IMR-90 (cell line): Measurements from ENCODE around the gene NOL4L. TPM values are rescaled to one million over a fixed set of nuclear protein-coding genes. Genes with fewer than 3 reads are reported as not detected.

Source experiments
- ATAC-seq: fragments of 200-7000 bp; cut with Tn5 transposase; 2 replicates; pipeline ENCODE4 v1.9.1; 2020; ENCODE audit warnings: low read depth, mild to moderate bottlenecking, moderate library complexity
- BruUV-seq: library from RNA; stranded (reverse); fragments of 400-500 nt; replicated peaks from 2 replicates; lab custom pipeline; 2021; lab: Mats Ljungman, UMichigan
- CTCF ChIA-PET: fragments of 300-600 bp; formaldehyde crosslinking; extraction: SDS; loops from one replicate; lab custom pipeline; 2021; ENCODE audit warnings: antibody characterized with exemption; lab: Yijun Ruan, JAX
- POLR2A ChIA-PET: fragments of 300-600 bp; sonication (Branson Sonifier 250); formaldehyde crosslinking; loops from one replicate; lab custom pipeline; 2022; ENCODE audit warnings: antibody characterized with exemption; ENCODE audit not compliant: unreplicated experiment; lab: Charles Lee
- DNase-seq: peaks from one replicate; pipeline ENCODE4 v3.0.0; 2013
- H2AFZ ChIP-seq: replicated peaks from 2 replicates; pipeline ENCODE3; 2013; ENCODE audit warnings: low read length, mild to moderate bottlenecking; ENCODE audit not compliant: poor library complexity
- H2AK5ac ChIP-seq: 2 replicates; pipeline ENCODE4 v1.6.1; 2013; ENCODE audit warnings: low read depth, low read length, inconsistent platforms
- H2AK9ac ChIP-seq: replicated peaks from 2 replicates; pipeline ENCODE3; 2013; ENCODE audit warnings: mild to moderate bottlenecking, low read depth, low read length, moderate library complexity; ENCODE audit not compliant: poor library complexity
- H2BK120ac ChIP-seq: 2 replicates; pipeline ENCODE4 v1.6.1; 2013; ENCODE audit warnings: low read depth, low read length, inconsistent platforms
- H2BK15ac ChIP-seq: 3 replicates; pipeline ENCODE4 v1.6.1; 2013; ENCODE audit warnings: low read depth, low read length, inconsistent platforms
- H2BK20ac ChIP-seq: 2 replicates; pipeline ENCODE4 v1.6.1; 2013; ENCODE audit warnings: low read depth, mild to moderate bottlenecking, inconsistent platforms, low read length, moderate library complexity
- H2BK5ac ChIP-seq: 2 replicates; pipeline ENCODE4 v1.6.1; 2013; ENCODE audit warnings: mild to moderate bottlenecking, low read depth, low read length, inconsistent platforms; ENCODE audit not compliant: poor library complexity, severe bottlenecking
- H3K14ac ChIP-seq: replicated peaks from 2 replicates; pipeline ENCODE4 v1.6.1; 2013; ENCODE audit warnings: low read depth, low read length, inconsistent platforms
- H3K18ac ChIP-seq: 2 replicates; pipeline ENCODE4 v1.6.1; 2013; ENCODE audit warnings: low read depth, low read length, control low read depth
- H3K23ac ChIP-seq: 2 replicates; pipeline ENCODE4 v1.6.1; 2013; ENCODE audit warnings: low read depth, low read length, inconsistent platforms
- H3K27ac ChIP-seq: 2 replicates; pipeline ENCODE4 v1.5.1; 2013; ENCODE audit warnings: mild to moderate bottlenecking, control low read depth, low read length; ENCODE audit not compliant: insufficient read depth
- H3K27me3 ChIP-seq: 2 replicates; pipeline ENCODE4 v1.6.1; 2013; ENCODE audit warnings: low read length; ENCODE audit not compliant: control insufficient read depth, insufficient read depth
- H3K36me3 ChIP-seq: 2 replicates; pipeline ENCODE4 v1.6.1; 2013; ENCODE audit warnings: low read length, mixed read lengths; ENCODE audit not compliant: control insufficient read depth, insufficient read depth
- H3K4ac ChIP-seq: 2 replicates; pipeline ENCODE4 v1.6.1; 2013; ENCODE audit warnings: low read depth, low read length, inconsistent platforms
- H3K4me1 ChIP-seq: 2 replicates; pipeline ENCODE4 v1.6.1; 2013; ENCODE audit warnings: low read length, mixed read lengths; ENCODE audit not compliant: control insufficient read depth, insufficient read depth
- H3K4me2 ChIP-seq: 2 replicates; pipeline ENCODE4 v1.6.1; 2013; ENCODE audit warnings: low read depth, mild to moderate bottlenecking, control low read depth, low read length, moderate library complexity
- H3K4me3 ChIP-seq: 2 replicates; pipeline ENCODE4 v1.5.1; 2013; ENCODE audit warnings: low read depth, mild to moderate bottlenecking, control low read depth, low read length, moderate library complexity; ENCODE audit not compliant: insufficient read depth
- H3K56ac ChIP-seq: 2 replicates; pipeline ENCODE4 v1.6.1; 2013; ENCODE audit warnings: low read length, inconsistent platforms; ENCODE audit not compliant: insufficient read depth; ENCODE audit errors: extremely low read depth
- H3K79me1 ChIP-seq, 2 experiments: 2 replicates each; pipeline ENCODE4 v1.6.1; 2013; ENCODE audit warnings: low read length in 2 of 2, inconsistent platforms in 1 of 2, low read depth in 1 of 2
- H3K9ac ChIP-seq: 2 replicates; pipeline ENCODE4 v1.6.1; 2013; ENCODE audit warnings: low read depth, low read length, control low read depth
- H3K9me1 ChIP-seq: 2 replicates; pipeline ENCODE4 v1.6.1; 2013; ENCODE audit warnings: low read length, inconsistent platforms; ENCODE audit not compliant: insufficient read depth
- H3K9me3 ChIP-seq: 2 replicates; pipeline ENCODE4 v1.6.1; 2013; ENCODE audit warnings: low read length; ENCODE audit not compliant: control insufficient read depth, insufficient read depth
- H4K20me1 ChIP-seq: 2 replicates; pipeline ENCODE4 v1.6.1; 2013; ENCODE audit warnings: low read length, inconsistent platforms; ENCODE audit not compliant: insufficient read depth
- H4K5ac ChIP-seq: 2 replicates; pipeline ENCODE4 v1.6.1; 2013; ENCODE audit warnings: mild to moderate bottlenecking, low read depth, low read length, control low read depth
- H4K8ac ChIP-seq, 2 experiments: 2 replicates each; pipeline ENCODE4 v1.6.1; 2013; ENCODE audit warnings: low read depth in 2 of 2, low read length in 2 of 2, control low read depth in 1 of 2, inconsistent platforms in 1 of 2
- H4K91ac ChIP-seq: 2 replicates; pipeline ENCODE4 v1.6.1; 2013; ENCODE audit warnings: low read depth, low read length, inconsistent platforms; ENCODE audit not compliant: insufficient read depth
- BHLHE40 ChIP-seq: fragments of 150-350 bp; IDR thresholded peaks from 2 replicates; pipeline ENCODE4 v1.6.1; 2016; ENCODE audit warnings: mild to moderate bottlenecking, low read depth, low read length
- CEBPB ChIP-seq: IDR thresholded peaks from 2 replicates; pipeline ENCODE4 v1.6.1; 2012; ENCODE audit warnings: low read depth, low read length, improper control_type of control experiment
- CHD1 ChIP-seq: IDR thresholded peaks from 2 replicates; pipeline ENCODE4 v1.6.1; 2012; ENCODE audit warnings: low read depth, low read length, improper control_type of control experiment
- FOS ChIP-seq: fragments of 150-350 bp; IDR thresholded peaks from 2 replicates; pipeline ENCODE4 v1.6.1; 2016; ENCODE audit warnings: low read depth, low read length
- MAFK ChIP-seq: IDR thresholded peaks from 2 replicates; pipeline ENCODE4 v1.6.1; 2012; ENCODE audit warnings: low read depth, low read length, improper control_type of control experiment
- MAZ ChIP-seq: IDR thresholded peaks from 2 replicates; pipeline ENCODE4 v1.6.1; 2012; ENCODE audit warnings: low read depth, mild to moderate bottlenecking, low read length, improper control_type of control experiment, moderate library complexity, borderline replicate concordance
- MXI1 ChIP-seq: IDR thresholded peaks from 2 replicates; pipeline ENCODE4 v1.6.1; 2012; ENCODE audit warnings: low read depth, mild to moderate bottlenecking, low read length, moderate library complexity, borderline replicate concordance
- NFE2L2 ChIP-seq: fragments of 150-350 bp; IDR thresholded peaks from 2 replicates; pipeline ENCODE4 v1.6.1; 2016; ENCODE audit warnings: low read depth, mild to moderate bottlenecking, low read length
- RAD21 ChIP-seq: IDR thresholded peaks from 2 replicates; pipeline ENCODE4 v1.6.1; 2012; ENCODE audit warnings: low read length, improper control_type of control experiment
- RCOR1 ChIP-seq: IDR thresholded peaks from 2 replicates; pipeline ENCODE4 v1.6.1; 2012; ENCODE audit warnings: mild to moderate bottlenecking, low read length, improper control_type of control experiment; ENCODE audit not compliant: insufficient replicate concordance
- RFX5 ChIP-seq: IDR thresholded peaks from 2 replicates; pipeline ENCODE4 v1.8.0; 2012; ENCODE audit warnings: low read depth, mild to moderate bottlenecking, low read length, moderate library complexity
- SMC3 ChIP-seq: fragments of 150-350 bp; IDR thresholded peaks from 2 replicates; pipeline ENCODE4 v1.6.1; 2016; ENCODE audit warnings: low read depth, mild to moderate bottlenecking, antibody characterized with exemption, low read length, moderate library complexity
- USF2 ChIP-seq: fragments of 150-350 bp; IDR thresholded peaks from 2 replicates; pipeline ENCODE4 v1.6.1; 2017; ENCODE audit warnings: mild to moderate bottlenecking, antibody characterized with exemption, low read length, low read depth
- WGBS, 2 experiments: methylation state at CpG; one replicate each; pipeline versions ENCODE4 v1.1.5 to v1.1.7; 2013; ENCODE audit warnings: missing lambda C conversion rate in 2 of 2; ENCODE audit not compliant: insufficient read length in 1 of 2; ENCODE audit errors: extremely low coverage in 2 of 2; 5-methylcytosine and 5-hydroxymethylcytosine counted together
- dilution Hi-C: fragments of 300-500 bp; cut with HindIII; formaldehyde crosslinking; loops from one replicate; pipeline ENCODE4 v1.14.3; 2018; ENCODE audit warnings: low sequenced_read_pairs; ENCODE audit not compliant: unreplicated experiment
- in situ Hi-C: fragments of 300-500 bp; cut with MboI; formaldehyde crosslinking; loops from 3 replicates; pipeline ENCODE4 v1.14.3; 2019; ENCODE audit warnings: low sequenced_read_pairs, inconsistent platforms, mixed read lengths
- intact Hi-C: fragments of 100-400 bp; cut with micrococcal nuclease; formaldehyde crosslinking; loops from 2 replicates; pipeline ENCODE4 v1.10.0; 2022
- polyA plus RNA-seq, 3 experiments: library from polyadenylated mRNA; depleted of rRNA; stranded (reverse); fragments of >200 nt; gene quantifications; 2 replicates each; pipeline ENCODE4 v1.2.3, GENCODE V29; 2012; ENCODE audit warnings: low replicate concordance in 1 of 3
- total RNA-seq: library from RNA; depleted of rRNA; stranded (reverse); fragments of >200 nt; gene quantifications from 2 replicates; pipeline ENCODE4 v1.2.3, GENCODE V29; 2012
- TF ChIP-seq, protein P1 (sequence below): conservative IDR thresholded peaks from 2 replicates; pipeline ENCODE4 v1.5.1; 2012; ENCODE audit warnings: mild to moderate bottlenecking, low read depth, low read length, improper control_type of control experiment

Gene NOL4L
- total and polyA plus RNA-seq, 2 of the 4 experiments (the other 2 are of a cell fraction): 4.7 to 13.3 TPM

GRCh38 chr20:32632461-32633354 is 47.6 kb upstream of the NOL4L start (continued):
- no peak for TF ChIP-seq USF2

GRCh38 chr20:32631933-32632460 is 46.9 kb upstream of the NOL4L start:
- ATAC-seq (no peak), DNase-seq (no peak)
- Histone ChIP-seq H2BK5ac (no peak overlapping the region), H3K36me3 (no peaks in the 10 kb centered on the region), H3K23ac (no peak overlapping the region), H3K79me1 (no peaks in the 10 kb centered on the region), H2AFZ (no peak overlapping the region), H4K5ac (no peak overlapping the region), H2AK9ac (peak overlapping the region; percentile 5), H3K27me3 (peaks cover 28% of the 10 kb centered on the region; the same call in 1 of the 2 replicates), H4K91ac (no peak overlapping the region), H3K14ac (no peak overlapping the region), H3K9ac (no peak overlapping the region), H3K27ac (no peak overlapping the region), H2AK5ac (no peak overlapping the region), H4K20me1 (no peaks in the 10 kb centered on the region), H3K56ac (no peak overlapping the region), H2BK20ac (no peak overlapping the region), H3K9me1 (no peaks in the 10 kb centered on the region), H3K4me2 (no peak overlapping the region), H3K4ac (no peak overlapping the region), H3K18ac (no peak overlapping the region), H2BK15ac (no peak overlapping the region), H2BK120ac (no peak overlapping the region), H3K4me1 (peaks cover 8% of the 10 kb centered on the region; the same call in 1 of the 2 replicates), H3K4me3 (no peak overlapping the region), H3K9me3 (no peaks in the 10 kb centered on the region), H4K8ac (no peak overlapping the region)
- in situ Hi-C loops: no loop called here
- ChIA-PET CTCF (no interaction called here), POLR2A (no interaction called here)
- intact Hi-C loops: no loop called here
- no TSS peak for BruUV-seq
- WGBS, 2 experiments: 83% methylated on average over 2 of the region's 9 CpGs; no CpG with 5 or more reads in 1 of the 2 experiments
- dilution Hi-C loops: no loop called here
- TF ChIP-seq MXI1 (no peak), MAZ (no peak), RAD21 (no peak), BHLHE40 (no peak), FOS (no peak), CEBPB (no peak), NFE2L2 (no peak), MAFK (no peak), CHD1 (no peak), RCOR1 (no peak), RFX5 (no peak), SMC3 (no peak)
- TF ChIP-seq, protein P1, sequence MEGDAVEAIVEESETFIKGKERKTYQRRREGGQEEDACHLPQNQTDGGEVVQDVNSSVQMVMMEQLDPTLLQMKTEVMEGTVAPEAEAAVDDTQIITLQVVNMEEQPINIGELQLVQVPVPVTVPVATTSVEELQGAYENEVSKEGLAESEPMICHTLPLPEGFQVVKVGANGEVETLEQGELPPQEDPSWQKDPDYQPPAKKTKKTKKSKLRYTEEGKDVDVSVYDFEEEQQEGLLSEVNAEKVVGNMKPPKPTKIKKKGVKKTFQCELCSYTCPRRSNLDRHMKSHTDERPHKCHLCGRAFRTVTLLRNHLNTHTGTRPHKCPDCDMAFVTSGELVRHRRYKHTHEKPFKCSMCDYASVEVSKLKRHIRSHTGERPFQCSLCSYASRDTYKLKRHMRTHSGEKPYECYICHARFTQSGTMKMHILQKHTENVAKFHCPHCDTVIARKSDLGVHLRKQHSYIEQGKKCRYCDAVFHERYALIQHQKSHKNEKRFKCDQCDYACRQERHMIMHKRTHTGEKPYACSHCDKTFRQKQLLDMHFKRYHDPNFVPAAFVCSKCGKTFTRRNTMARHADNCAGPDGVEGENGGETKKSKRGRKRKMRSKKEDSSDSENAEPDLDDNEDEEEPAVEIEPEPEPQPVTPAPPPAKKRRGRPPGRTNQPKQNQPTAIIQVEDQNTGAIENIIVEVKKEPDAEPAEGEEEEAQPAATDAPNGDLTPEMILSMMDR: no peak
